ENCODE data around the gene CLTCL1. TPM values are rescaled to one million over a fixed set of nuclear protein-coding genes. Genes with fewer than 3 reads are reported as not detected.

The CLTCL1 gene
- total and polyA plus RNA-seq, 9 of the 15 experiments (the other 6 are each of a cell fraction or from before 2014, with no cell fraction given), result 1.1 to 11.7 (median 5.0) TPM

GRCh38 chr22:19178065-19178656 lies 113.4 kb downstream of the CLTCL1 start (continued):
- TF ChIP-seq ZBTB9 (CRISPR knock-in tag; IDR thresholded peaks at IDR 0.05) (peak; percentile 94), ETS2 (tag; IDR thresholded peaks at IDR 0.05; ENCODE audit: borderline replicate concordance, poor library complexity, severe bottlenecking) (peak; percentile 87), STAT5A (IDR thresholded peaks at IDR 0.05; ENCODE audit: borderline replicate concordance, low read length) (no peak), SNAPC5 (CRISPR knock-in tag; IDR thresholded peaks at IDR 0.05) (no peak), ZZZ3 (IDR thresholded peaks at IDR 0.05) (no peak), ZNF165 (CRISPR knock-in tag; IDR thresholded peaks at IDR 0.05; ENCODE audit: borderline replicate concordance) (peak; percentile 49), GTF2F1 (IDR thresholded peaks at IDR 0.05; ENCODE audit: low read depth, low read length) (peak; percentile 71; the same call in 1 of the 2 replicates), CREB3L1 (IDR thresholded peaks at IDR 0.05; ENCODE audit: borderline replicate concordance, low read depth) (no peak), ZNF583 (CRISPR knock-in tag; IDR thresholded peaks at IDR 0.05) (peak; percentile 91), SMAD4 (CRISPR knock-in tag; conservative IDR thresholded peaks at IDR 0.05) (peak; percentile 91), RHOXF2B (CRISPR knock-in tag; conservative IDR thresholded peaks at IDR 0.05) (peak; percentile 57; the same call in 1 of the 2 replicates), ERF (CRISPR knock-in tag; IDR thresholded peaks at IDR 0.05) (peak; percentile 98), HBP1 (CRISPR knock-in tag; IDR thresholded peaks at IDR 0.05) (peak; percentile 67; the same call in 1 of the 2 replicates), FOXO4 (CRISPR knock-in tag; IDR thresholded peaks at IDR 0.05) (peak; percentile 46; the same call in 1 of the 2 replicates), NFRKB (IDR thresholded peaks at IDR 0.05; ENCODE audit: low read depth) (no peak), TCF7 (IDR thresholded peaks at IDR 0.05; ENCODE audit: borderline replicate concordance) (no peak), E2F6 (IDR thresholded peaks at IDR 0.05; ENCODE audit: borderline replicate concordance in 1 of 2, extremely low read depth in 1 of 2, insufficient read depth in 1 of 2, insufficient read length in 1 of 2, low read depth in 1 of 2, low read length in 1 of 2, poor library complexity in 1 of 2, severe bottlenecking in 1 of 2) (peak; percentile 48 to 87), SMARCA5 (IDR thresholded peaks at IDR 0.05) (no peak), ZNF75A (CRISPR knock-in tag; IDR thresholded peaks at IDR 0.05) (no peak; the same call in 1 of the 2 replicates), ZNF76 (CRISPR knock-in tag; IDR thresholded peaks at IDR 0.05; ENCODE audit: borderline replicate concordance) (peak; percentile 46; the same call in 1 of the 2 replicates), NEUROD1 (IDR thresholded peaks at IDR 0.05; ENCODE audit: borderline replicate concordance, low read depth, low read length, partially characterized antibody) (no peak), RBM39 (optimal IDR thresholded peaks at IDR 0.05; ENCODE audit: low read depth, low read length) (no peak)
